MM.1S (cell line): ENCODE results near the gene SCARB2.

ENCODE experiments used
- DNase-seq: peaks from one replicate; pipeline ENCODE4 v3.0.0-alpha.2; 2015
- H2AFZ ChIP-seq: fragments of 300-600 bp; sonication (generic); 2 replicates; pipeline ENCODE4 v1.6.0; 2016; ENCODE audit warnings: antibody characterized with exemption, low read length
- H3F3A ChIP-seq: fragments of 300-600 bp; sonication (generic); 2 replicates; pipeline ENCODE4 v1.6.1; 2016; ENCODE audit warnings: mild to moderate bottlenecking, antibody characterized with exemption, low read length, moderate library complexity, mixed read lengths; ENCODE audit not compliant: insufficient read depth
- H3K27ac ChIP-seq: fragments of 300-600 bp; sonication (generic); 2 replicates; pipeline ENCODE4 v1.5.1; 2016; ENCODE audit warnings: mild to moderate bottlenecking, low read length
- H3K27me3 ChIP-seq: fragments of 300-600 bp; sonication (generic); replicated peaks from 2 replicates; pipeline ENCODE4 v1.6.0; 2016; ENCODE audit warnings: low read length; ENCODE audit not compliant: insufficient read depth
- H3K36me3 ChIP-seq: fragments of 300-600 bp; sonication (generic); replicated peaks from 2 replicates; pipeline ENCODE4 v1.6.1; 2016; ENCODE audit warnings: mild to moderate bottlenecking, low read length, mixed read lengths; ENCODE audit not compliant: insufficient read depth
- H3K4me1 ChIP-seq: fragments of 300-600 bp; sonication (generic); 2 replicates; pipeline ENCODE4 v1.6.1; 2016; ENCODE audit warnings: low read length, mixed read lengths
- H3K4me2 ChIP-seq: fragments of 300-600 bp; sonication (generic); 2 replicates; pipeline ENCODE4 v1.6.0; 2016; ENCODE audit warnings: low read depth, low read length
- H3K4me3 ChIP-seq: fragments of 300-600 bp; sonication (generic); 2 replicates; pipeline ENCODE4 v1.5.1; 2016; ENCODE audit warnings: low read length, mixed read lengths
- H3K79me2 ChIP-seq: fragments of 300-600 bp; sonication (generic); 2 replicates; pipeline ENCODE4 v1.6.1; 2016; ENCODE audit warnings: mixed run types, low read length, mixed read lengths
- H3K9ac ChIP-seq: fragments of 300-600 bp; sonication (generic); 2 replicates; pipeline ENCODE4 v1.6.1; 2016; ENCODE audit warnings: low read length, mixed read lengths
- H3K9me2 ChIP-seq: fragments of 300-600 bp; sonication (generic); replicated peaks from 2 replicates; pipeline ENCODE4 v1.6.1; 2016; ENCODE audit warnings: mild to moderate bottlenecking, low read length, mixed read lengths; ENCODE audit not compliant: insufficient read depth
- H3K9me3 ChIP-seq: fragments of 300-600 bp; sonication (generic); replicated peaks from 2 replicates; pipeline ENCODE4 v1.6.1; 2016; ENCODE audit warnings: mild to moderate bottlenecking, low read length, mixed read lengths; ENCODE audit not compliant: insufficient read depth
- H4K20me1 ChIP-seq: fragments of 300-600 bp; sonication (generic); 2 replicates; pipeline ENCODE4 v1.6.1; 2016; ENCODE audit warnings: mild to moderate bottlenecking, low read length, moderate library complexity, mixed read lengths; ENCODE audit not compliant: insufficient read depth
- CTCF ChIP-seq: fragments of 300-600 bp; sonication (generic); IDR thresholded peaks from 2 replicates; pipeline ENCODE4 v1.5.1; 2016; ENCODE audit warnings: antibody characterized with exemption, low read length, mixed read lengths
- EZH2 ChIP-seq: fragments of 300-600 bp; sonication (generic); optimal IDR thresholded peaks from 2 replicates; pipeline ENCODE3; 2017; ENCODE audit warnings: low read depth, mild to moderate bottlenecking, antibody characterized with exemption, low read length, mixed read lengths
- EZH2phosphoT487 ChIP-seq: fragments of 300-600 bp; sonication (generic); IDR thresholded peaks from 2 replicates; pipeline ENCODE4 v1.6.1; 2018; ENCODE audit warnings: antibody characterized with exemption, low read length

SCARB2 gene

GRCh38 chr4:76197971-76198410 lies 15.6 kb downstream of the SCARB2 start:
- H4K20me1 ChIP-seq: no peaks in the 10 kb centered on the region
- no peak overlapping the region for H2AFZ ChIP-seq
- H3F3A ChIP-seq: peaks cover 53% of the 10 kb centered on the region
- TF ChIP-seq EZH2: no peak
- H3K9me2 ChIP-seq: no peaks in the 10 kb centered on the region
- peak overlapping the region; percentile 96 for H3K27ac ChIP-seq
- H3K79me2 ChIP-seq: peaks cover 75% of the 10 kb centered on the region
- no peaks in the 10 kb centered on the region for H3K9me3 ChIP-seq
- H3K9ac ChIP-seq: peak overlapping the region; percentile 69
- peak overlapping the region; percentile 32 for H3K4me3 ChIP-seq
- peak; percentile 78 for DNase-seq
- H3K4me1 ChIP-seq: peaks cover 53% of the 10 kb centered on the region
- H3K27me3 ChIP-seq: no peaks in the 10 kb centered on the region
- H3K36me3 ChIP-seq: 0 out of 2 replicates have a peak, but pooled peaks cover 10% of the 10 kb centered on the region
- H3K4me2 ChIP-seq: peak overlapping the region; percentile 88

- Histone ChIP-seq H3K27me3 (no peaks in the 10 kb centered on the region), H4K20me1 (no peaks in the 10 kb centered on the region), H3K27ac (peak overlapping the region; percentile 96), H3F3A (peaks cover 53% of the 10 kb centered on the region), H3K36me3 (0 out of 2 replicates have a peak, but pooled peaks cover 13% of the 10 kb centered on the region), H3K9ac (peak overlapping the region; percentile 69), H3K9me2 (no peaks in the 10 kb centered on the region), H3K4me2 (peak overlapping the region; percentile 88), H3K79me2 (peaks cover 75% of the 10 kb centered on the region), H3K9me3 (no peaks in the 10 kb centered on the region), H3K4me1 (peaks cover 46% of the 10 kb centered on the region), H2AFZ (no peak overlapping the region), H3K4me3 (peak overlapping the region; percentile 16; the same call in 1 of the 2 replicates)
- DNase-seq: no peak
- no peak for TF ChIP-seq EZH2phosphoT487
- no peak for TF ChIP-seq EZH2
- TF ChIP-seq CTCF: no peak
These were observed 16.4 kb downstream of the SCARB2 start for GRCh38 chr4:76197031-76197743.

- Histone ChIP-seq H4K20me1 (no peaks in the 10 kb centered on the region), H3K27ac (peak overlapping the region; percentile 96; the same call in 1 of the 2 replicates), H3K4me1 (peaks cover 40% of the 10 kb centered on the region), H3K9ac (no peak overlapping the region), H3K9me2 (no peaks in the 10 kb centered on the region), H3K4me3 (no peak overlapping the region), H3K36me3 (0 out of 2 replicates have a peak, but pooled peaks cover 18% of the 10 kb centered on the region), H3K27me3 (no peaks in the 10 kb centered on the region), H3K9me3 (no peaks in the 10 kb centered on the region), H3F3A (peaks cover 48% of the 10 kb centered on the region), H2AFZ (no peak overlapping the region), H3K79me2 (peaks cover 72% of the 10 kb centered on the region), H3K4me2 (peak overlapping the region; percentile 88; the same call in 1 of the 2 replicates)
- no peak for TF ChIP-seq EZH2phosphoT487
- TF ChIP-seq EZH2: no peak
- no peak for TF ChIP-seq CTCF
- DNase-seq: no peak
These were observed 17.2 kb downstream of the SCARB2 start for GRCh38 chr4:76196376-76196775.

- Histone ChIP-seq H3K27ac (no peak overlapping the region), H3K4me3 (no peak overlapping the region), H4K20me1 (no peaks in the 10 kb centered on the region), H3K9me2 (no peaks in the 10 kb centered on the region), H3K4me2 (no peak overlapping the region), H3K9ac (no peak overlapping the region), H3K36me3 (0 out of 2 replicates have a peak, but pooled peaks cover 18% of the 10 kb centered on the region), H3K79me2 (peaks cover 71% of the 10 kb centered on the region), H3K9me3 (no peaks in the 10 kb centered on the region), H3F3A (peaks cover 38% of the 10 kb centered on the region), H2AFZ (no peak overlapping the region), H3K4me1 (peaks cover 30% of the 10 kb centered on the region), H3K27me3 (no peaks in the 10 kb centered on the region)
- TF ChIP-seq EZH2: no peak
- TF ChIP-seq CTCF: no peak
- no peak for DNase-seq
These were observed 18.3 kb downstream of the SCARB2 start for GRCh38 chr4:76195326-76195725.
